Measurements from ENCODE around the gene ECEL1.

- TF ChIP-seq EZH2phosphoT487 (IDR thresholded peaks at IDR 0.05; ENCODE audit: unreplicated experiment) (no peak), JUNB (IDR thresholded peaks at IDR 0.05; ENCODE audit: unreplicated experiment) (no peak), CTCF (conservative IDR thresholded peaks at IDR 0.05; ENCODE audit: low read depth in 2 of 2) (no peak), POLR2AphosphoS5 (IDR thresholded peaks at IDR 0.05; ENCODE audit: low read depth) (no peak), EZH2 (IDR thresholded peaks at IDR 0.05; ENCODE audit: low read depth, unreplicated experiment) (no peak), REST (IDR thresholded peaks at IDR 0.05; ENCODE audit: unreplicated experiment) (no peak), CREB1 (CRISPR knock-in tag; IDR thresholded peaks at IDR 0.05; ENCODE audit: low read depth) (no peak), NANOG (IDR thresholded peaks at IDR 0.05; ENCODE audit: borderline replicate concordance) (no peak)
Observed at GRCh38 chr2:232460171-232460570, 27.5 kb downstream of the ECEL1 start.
